ENCODE data around the gene AGAP3. TPM values are rescaled to one million over a fixed set of nuclear protein-coding genes. Genes with fewer than 3 reads are reported as not detected.

AGAP3 gene
- total and polyA plus RNA-seq, 5 donors from 2014 or later: 1.9 to 24.7 (median 3.0) TPM

GRCh38 chr7:151063212-151063561, 23.1 kb upstream of the AGAP3 start:
- ATAC-seq (ENCODE audit: low read depth in 2 of 2): no peak
- H3K4me1 ChIP-seq (ENCODE audit: control insufficient read depth, insufficient read depth, low read length, poor library complexity, severe bottlenecking): peaks cover 30% of the 10 kb centered on the region
- H3K4me3 Mint-ChIP-seq: peak overlapping the region in 1 of 4 donors; percentile 32

GRCh38 chr7:151064454-151064853, 21.8 kb upstream of the AGAP3 start:
- Histone ChIP-seq H3K9me3 (ENCODE audit: control insufficient read depth in 2 of 2, low read length in 2 of 2) (no peaks in the 10 kb centered on the region), H3K27ac (ENCODE audit: insufficient read depth, low read length, poor library complexity, severe bottlenecking) (no peak overlapping the region), H3K4me1 (ENCODE audit: control insufficient read depth, insufficient read depth, low read length, poor library complexity, severe bottlenecking) (peaks cover 19% of the 10 kb centered on the region), H3K4me3 (ENCODE audit: low read depth, low read length) (no peak overlapping the region), H3K36me3 (ENCODE audit: control insufficient read depth, insufficient read depth, low read length) (peaks cover 30% of the 10 kb centered on the region), H3K27me3 (ENCODE audit: control insufficient read depth, insufficient read depth, low read length) (no peaks in the 10 kb centered on the region)
- Mint-ChIP-seq H3K36me3 (peaks cover 11% of the 10 kb centered on the region), H3K4me3 (no peak overlapping the region), H3K27me3 (no peaks in the 10 kb centered on the region), H3K4me1 (peaks cover 0 to 20% (median 3%) of the 10 kb centered on the region in 4 donors), H3K9me3 (no peaks in the 10 kb centered on the region), H3K27ac (no peak overlapping the region)
- no peak for ATAC-seq (ENCODE audit: low read depth in 2 of 2)
- DNase-seq: no peak

More at GRCh38 chr7:151063212-151063561, 23.1 kb upstream of the AGAP3 start:
- Mint-ChIP-seq H3K9me3 (no peaks in the 10 kb centered on the region), H3K27ac (peak overlapping the region in 1 of 3 donors; percentile 76), H3K4me1 (peaks cover 0 to 29% (median 6%) of the 10 kb centered on the region in 4 donors), H3K36me3 (peaks cover 7% of the 10 kb centered on the region), H3K27me3 (no peaks in the 10 kb centered on the region)
- H3K9me3 ChIP-seq (ENCODE audit: control insufficient read depth in 2 of 2, low read length in 2 of 2): no peaks in the 10 kb centered on the region
- H3K27ac ChIP-seq (ENCODE audit: insufficient read depth, low read length, poor library complexity, severe bottlenecking): no peak overlapping the region
- no peak overlapping the region for H3K4me3 ChIP-seq (ENCODE audit: low read depth, low read length)
- no peak for DNase-seq
- H3K36me3 ChIP-seq (ENCODE audit: control insufficient read depth, insufficient read depth, low read length): peaks cover 24% of the 10 kb centered on the region
- no peaks in the 10 kb centered on the region for H3K27me3 ChIP-seq (ENCODE audit: control insufficient read depth, insufficient read depth, low read length)

GRCh38 chr7:151064993-151065392, 21.3 kb upstream of the AGAP3 start:
- Histone ChIP-seq H3K4me3 (ENCODE audit: low read depth, low read length) (no peak overlapping the region), H3K36me3 (ENCODE audit: control insufficient read depth, insufficient read depth, low read length) (peaks cover 35% of the 10 kb centered on the region), H3K9me3 (ENCODE audit: control insufficient read depth in 2 of 2, low read length in 2 of 2) (no peaks in the 10 kb centered on the region), H3K27me3 (ENCODE audit: control insufficient read depth, insufficient read depth, low read length) (no peaks in the 10 kb centered on the region), H3K4me1 (ENCODE audit: control insufficient read depth, insufficient read depth, low read length, poor library complexity, severe bottlenecking) (peaks cover 15% of the 10 kb centered on the region), H3K27ac (ENCODE audit: insufficient read depth, low read length, poor library complexity, severe bottlenecking) (no peak overlapping the region)
- no peak for ATAC-seq (ENCODE audit: low read depth in 2 of 2)
- H3K4me1 Mint-ChIP-seq: peaks cover 0 to 20% (median 3%) of the 10 kb centered on the region in 4 donors
- no peak overlapping the region for H3K4me3 Mint-ChIP-seq
- H3K27ac Mint-ChIP-seq: no peak overlapping the region
- no peaks in the 10 kb centered on the region for H3K27me3 Mint-ChIP-seq
- no peaks in the 10 kb centered on the region for H3K9me3 Mint-ChIP-seq
- DNase-seq: no peak
- H3K36me3 Mint-ChIP-seq: peaks cover 11% of the 10 kb centered on the region

GRCh38 chr7:151065516-151065915, 20.8 kb upstream of the AGAP3 start:
- Mint-ChIP-seq H3K4me1 (peaks cover 0 to 14% (median 3%) of the 10 kb centered on the region in 4 donors), H3K36me3 (peaks cover 11% of the 10 kb centered on the region), H3K27me3 (no peaks in the 10 kb centered on the region), H3K27ac (no peak overlapping the region), H3K9me3 (no peaks in the 10 kb centered on the region), H3K4me3 (peak overlapping the region in 2 of 4 donors; percentile 43)
- Histone ChIP-seq H3K4me3 (ENCODE audit: low read depth, low read length) (no peak overlapping the region), H3K4me1 (ENCODE audit: control insufficient read depth, insufficient read depth, low read length, poor library complexity, severe bottlenecking) (peaks cover 10% of the 10 kb centered on the region), H3K36me3 (ENCODE audit: control insufficient read depth, insufficient read depth, low read length) (peaks cover 36% of the 10 kb centered on the region), H3K27me3 (ENCODE audit: control insufficient read depth, insufficient read depth, low read length) (no peaks in the 10 kb centered on the region), H3K27ac (ENCODE audit: insufficient read depth, low read length, poor library complexity, severe bottlenecking) (no peak overlapping the region), H3K9me3 (ENCODE audit: control insufficient read depth in 2 of 2, low read length in 2 of 2) (no peaks in the 10 kb centered on the region)
- no peak for ATAC-seq (ENCODE audit: low read depth in 2 of 2)
- DNase-seq: no peak

DNA sequence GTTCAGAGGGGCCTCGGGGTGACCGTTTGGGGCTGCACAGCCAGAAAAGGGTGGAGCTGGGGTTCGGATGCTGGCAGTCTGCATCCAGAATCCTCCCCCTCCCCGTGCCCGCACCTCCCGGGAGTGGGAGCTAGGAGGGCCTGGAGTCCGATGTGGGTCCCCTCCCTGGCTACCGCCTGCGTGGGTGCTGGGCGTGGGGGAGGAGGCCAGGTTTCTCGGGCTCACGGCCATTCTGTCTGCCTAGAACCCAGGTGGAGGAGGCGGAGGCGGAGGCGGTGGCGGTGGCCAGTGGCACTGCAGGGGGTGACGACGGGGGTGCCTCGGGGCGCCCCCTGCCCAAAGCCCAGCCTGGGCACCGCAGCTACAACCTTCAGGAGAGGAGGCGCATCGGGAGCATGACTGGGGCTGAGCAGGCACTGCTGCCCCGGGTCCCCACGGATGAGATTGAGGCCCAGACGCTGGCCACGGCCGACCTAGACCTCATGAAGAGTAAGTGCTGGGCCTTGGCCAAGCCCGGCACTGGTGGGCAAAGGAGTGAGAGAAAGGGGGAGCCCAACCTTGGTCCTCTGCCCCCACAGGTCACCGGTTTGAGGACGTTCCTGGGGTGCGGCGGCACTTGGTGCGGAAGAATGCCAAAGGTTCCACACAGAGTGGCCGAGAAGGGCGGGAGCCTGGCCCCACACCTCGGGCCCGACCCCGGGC, 19.9 kb upstream of the AGAP3 start:
- DNase-seq: no peak
- no peak for ATAC-seq (ENCODE audit: low read depth in 2 of 2)
- H3K27ac ChIP-seq (ENCODE audit: insufficient read depth, low read length, poor library complexity, severe bottlenecking): no peak overlapping the region
- Mint-ChIP-seq H3K4me3 (no peak overlapping the region), H3K27ac (no peak overlapping the region), H3K9me3 (no peaks in the 10 kb centered on the region), H3K36me3 (peaks cover 11% of the 10 kb centered on the region), H3K4me1 (peaks cover 0 to 5% (median 3%) of the 10 kb centered on the region in 4 donors), H3K27me3 (no peaks in the 10 kb centered on the region)
- peaks cover 36% of the 10 kb centered on the region for H3K36me3 ChIP-seq (ENCODE audit: control insufficient read depth, insufficient read depth, low read length)
- H3K4me3 ChIP-seq (ENCODE audit: low read depth, low read length): no peak overlapping the region
- no peaks in the 10 kb centered on the region for H3K9me3 ChIP-seq (ENCODE audit: control insufficient read depth in 2 of 2, low read length in 2 of 2)
- peaks cover 3% of the 10 kb centered on the region for H3K4me1 ChIP-seq (ENCODE audit: control insufficient read depth, insufficient read depth, low read length, poor library complexity, severe bottlenecking)
- H3K27me3 ChIP-seq (ENCODE audit: control insufficient read depth, insufficient read depth, low read length): no peaks in the 10 kb centered on the region

- Mint-ChIP-seq H3K9me3 (no peaks in the 10 kb centered on the region), H3K4me1 (no peaks in the 10 kb centered on the region), H3K36me3 (peaks cover 17% of the 10 kb centered on the region), H3K27ac (no peak overlapping the region), H3K27me3 (no peaks in the 10 kb centered on the region), H3K4me3 (no peak overlapping the region)
- Histone ChIP-seq H3K9me3 (ENCODE audit: control insufficient read depth in 2 of 2, low read length in 2 of 2) (no peaks in the 10 kb centered on the region), H3K27ac (ENCODE audit: insufficient read depth, low read length, poor library complexity, severe bottlenecking) (no peak overlapping the region), H3K27me3 (ENCODE audit: control insufficient read depth, insufficient read depth, low read length) (no peaks in the 10 kb centered on the region), H3K4me1 (ENCODE audit: control insufficient read depth, insufficient read depth, low read length, poor library complexity, severe bottlenecking) (no peaks in the 10 kb centered on the region), H3K36me3 (ENCODE audit: control insufficient read depth, insufficient read depth, low read length) (peaks cover 40% of the 10 kb centered on the region), H3K4me3 (ENCODE audit: low read depth, low read length) (no peak overlapping the region)
- ATAC-seq (ENCODE audit: low read depth in 2 of 2) (no peak), DNase-seq (no peak)
Measured at GRCh38 chr7:151068069-151068773, 18.1 kb upstream of the AGAP3 start.

- Histone ChIP-seq H3K27me3 (ENCODE audit: control insufficient read depth, insufficient read depth, low read length) (no peaks in the 10 kb centered on the region), H3K4me1 (ENCODE audit: control insufficient read depth, insufficient read depth, low read length, poor library complexity, severe bottlenecking) (no peaks in the 10 kb centered on the region), H3K27ac (ENCODE audit: insufficient read depth, low read length, poor library complexity, severe bottlenecking) (no peak overlapping the region), H3K36me3 (ENCODE audit: control insufficient read depth, insufficient read depth, low read length) (peaks cover 45% of the 10 kb centered on the region), H3K9me3 (ENCODE audit: control insufficient read depth in 2 of 2, low read length in 2 of 2) (no peaks in the 10 kb centered on the region), H3K4me3 (ENCODE audit: low read depth, low read length) (no peak overlapping the region)
- H3K4me1 Mint-ChIP-seq: no peaks in the 10 kb centered on the region
- H3K9me3 Mint-ChIP-seq: no peaks in the 10 kb centered on the region
- ATAC-seq (ENCODE audit: low read depth in 2 of 2): no peak
- DNase-seq: no peak
- H3K4me3 Mint-ChIP-seq: no peak overlapping the region
- H3K36me3 Mint-ChIP-seq: peaks cover 14% of the 10 kb centered on the region
- no peaks in the 10 kb centered on the region for H3K27me3 Mint-ChIP-seq
- H3K27ac Mint-ChIP-seq: no peak overlapping the region
Measured at GRCh38 chr7:151069841-151070573, 16.3 kb upstream of the AGAP3 start.
